ENCODE results near the gene YIF1A.
A peak's percentile ranks its signal among the peaks of the same experiment; 100 is the strongest.

Gene YIF1A

GRCh38 chr11:66293352-66293751 is 4.4 kb upstream of the YIF1A start:
- Histone ChIP-seq H3K27me3 (ENCODE audit: control insufficient read depth in 2 of 2, insufficient read depth in 2 of 2, low read length in 2 of 2) (peaks cover 17 to 22% of the 10 kb centered on the region in 2 donors), H3K9me3 (ENCODE audit: control insufficient read depth in 2 of 2, low read length in 2 of 2) (no peaks in the 10 kb centered on the region), H3K4me3 (ENCODE audit: low read length in 2 of 2) (no peak overlapping the region), H3K36me3 (ENCODE audit: control insufficient read depth in 2 of 2, insufficient read depth in 2 of 2, low read length in 2 of 2) (no peaks in the 10 kb centered on the region), H3K4me1 (ENCODE audit: control insufficient read depth in 2 of 2, insufficient read depth in 2 of 2, low read length in 2 of 2) (peaks cover 11 to 12% of the 10 kb centered on the region in 2 donors), H3K9ac (ENCODE audit: low read depth in 1 of 2, low read length in 2 of 2) (no peak overlapping the region), H3K27ac (ENCODE audit: low read depth in 2 of 2, low read length in 2 of 2) (no peak overlapping the region)

DNA sequence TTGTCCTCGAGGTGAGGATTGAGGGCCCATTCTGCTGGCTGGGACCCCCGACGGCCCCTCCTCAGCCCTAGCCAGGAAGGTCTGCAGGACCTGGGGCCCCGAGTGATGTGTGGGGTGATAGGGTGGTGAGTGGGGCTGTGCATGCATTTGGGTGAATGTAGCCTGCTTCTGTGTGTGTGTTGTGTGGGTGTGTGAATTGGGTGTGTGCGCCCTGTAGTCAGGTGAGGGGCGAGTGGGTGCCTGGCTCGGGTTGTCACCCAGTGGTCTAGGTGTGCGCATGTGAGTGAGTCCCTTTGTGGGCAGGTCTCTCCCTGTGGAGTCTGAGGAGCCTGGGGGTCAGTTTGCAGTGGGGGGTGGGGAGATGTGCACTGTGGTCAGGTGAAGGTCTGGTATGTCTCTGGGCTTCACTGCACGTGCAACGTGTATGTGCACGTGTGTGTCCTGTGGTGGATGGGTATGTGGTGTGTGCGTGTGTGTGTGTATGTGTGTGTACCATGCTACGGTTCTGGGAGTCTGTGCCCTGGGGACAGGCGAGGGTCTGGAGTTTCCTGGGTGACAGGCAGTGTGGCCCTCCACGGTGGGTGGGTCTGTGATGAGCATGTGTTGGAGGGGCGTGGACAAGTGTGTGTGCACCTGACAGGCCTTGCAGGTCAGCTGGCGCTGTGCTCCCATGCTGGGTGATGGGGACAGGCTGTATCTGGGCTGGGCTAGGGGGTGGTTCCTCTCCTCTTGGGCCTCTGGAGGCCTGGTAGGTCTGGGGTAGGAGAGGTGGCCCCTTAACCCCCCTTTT is 3.8 kb upstream of the YIF1A start:
- Histone ChIP-seq H3K4me1 (ENCODE audit: control insufficient read depth in 2 of 2, insufficient read depth in 2 of 2, low read length in 2 of 2) (peaks cover 17 to 18% of the 10 kb centered on the region in 2 donors), H3K9ac (ENCODE audit: low read depth in 1 of 2, low read length in 2 of 2) (no peak overlapping the region), H3K4me3 (ENCODE audit: low read length in 2 of 2) (no peak overlapping the region), H3K9me3 (ENCODE audit: control insufficient read depth in 2 of 2, low read length in 2 of 2) (no peaks in the 10 kb centered on the region), H3K36me3 (ENCODE audit: control insufficient read depth in 2 of 2, insufficient read depth in 2 of 2, low read length in 2 of 2) (no peaks in the 10 kb centered on the region), H3K27ac (ENCODE audit: low read depth in 2 of 2, low read length in 2 of 2) (no peak overlapping the region), H3K27me3 (ENCODE audit: control insufficient read depth in 2 of 2, insufficient read depth in 2 of 2, low read length in 2 of 2) (peaks cover 17 to 22% of the 10 kb centered on the region in 2 donors)

DNA sequence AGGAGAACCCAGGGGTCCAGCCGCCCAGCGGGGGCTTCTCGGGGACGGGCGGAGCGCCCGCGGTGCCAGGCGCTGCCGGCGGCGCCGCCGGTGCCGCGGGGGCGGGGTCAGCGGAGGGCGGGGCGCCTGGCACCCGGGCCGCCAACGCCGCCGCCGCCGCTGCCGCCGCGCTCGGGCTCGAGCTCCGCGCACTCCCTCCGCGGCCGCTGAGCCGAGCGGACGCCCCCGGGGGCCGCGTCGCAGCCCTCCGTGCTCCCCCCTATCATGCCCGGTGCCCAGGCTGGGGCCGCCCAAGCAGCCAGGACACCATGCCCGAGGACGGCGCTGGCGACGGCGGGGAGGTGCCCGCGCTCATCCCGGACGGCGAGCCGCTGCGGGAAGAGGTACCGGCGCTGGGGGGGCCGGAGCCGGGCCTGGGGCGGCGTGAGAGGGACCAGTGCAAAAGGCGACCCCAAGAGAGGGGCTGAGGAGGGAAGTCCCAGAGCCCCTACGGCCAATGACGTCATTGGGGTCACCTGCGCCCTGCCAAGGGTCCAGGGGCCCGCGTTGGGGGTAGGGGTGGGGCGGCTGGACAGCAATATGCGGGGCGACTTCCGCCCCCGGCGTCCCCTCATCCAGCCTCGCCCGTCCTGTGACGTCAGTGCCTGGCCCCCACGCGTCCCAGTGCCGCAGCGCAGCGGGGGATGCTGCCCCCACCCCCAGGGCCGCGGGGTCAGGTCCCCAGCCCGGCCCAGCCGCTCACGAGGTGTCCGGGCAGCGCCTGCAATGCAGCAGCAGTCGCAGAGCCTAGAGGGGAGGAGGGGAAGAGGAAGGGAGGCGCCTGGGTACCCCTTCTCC is 3.0 kb upstream of the YIF1A start, which contains the start of gene TMEM151A:
Gene TMEM151A, plus strand, starts transcription at position 189 of the 837 bp plus-strand sequence. Its CDS starts 120 bp downstream, at position 309.
- peaks cover 17 to 22% of the 10 kb centered on the region in 2 donors for H3K27me3 ChIP-seq (ENCODE audit: control insufficient read depth in 2 of 2, insufficient read depth in 2 of 2, low read length in 2 of 2)
- H3K4me3 ChIP-seq (ENCODE audit: low read length in 2 of 2): peak within 1 kb of the TSS in 1 of 2 donors; percentile 39
- H3K9me3 ChIP-seq (ENCODE audit: control insufficient read depth in 2 of 2, low read length in 2 of 2): no peaks in the 10 kb centered on the region
- H3K4me1 ChIP-seq (ENCODE audit: control insufficient read depth in 2 of 2, insufficient read depth in 2 of 2, low read length in 2 of 2): peaks cover 18 to 21% of the 10 kb centered on the region in 2 donors
- no peaks in the 10 kb centered on the region for H3K36me3 ChIP-seq (ENCODE audit: control insufficient read depth in 2 of 2, insufficient read depth in 2 of 2, low read length in 2 of 2)
- no peak within 1 kb of the TSS for H3K27ac ChIP-seq (ENCODE audit: low read depth in 2 of 2, low read length in 2 of 2)
- H3K9ac ChIP-seq (ENCODE audit: low read depth in 1 of 2, low read length in 2 of 2): no peak within 1 kb of the TSS

DNA sequence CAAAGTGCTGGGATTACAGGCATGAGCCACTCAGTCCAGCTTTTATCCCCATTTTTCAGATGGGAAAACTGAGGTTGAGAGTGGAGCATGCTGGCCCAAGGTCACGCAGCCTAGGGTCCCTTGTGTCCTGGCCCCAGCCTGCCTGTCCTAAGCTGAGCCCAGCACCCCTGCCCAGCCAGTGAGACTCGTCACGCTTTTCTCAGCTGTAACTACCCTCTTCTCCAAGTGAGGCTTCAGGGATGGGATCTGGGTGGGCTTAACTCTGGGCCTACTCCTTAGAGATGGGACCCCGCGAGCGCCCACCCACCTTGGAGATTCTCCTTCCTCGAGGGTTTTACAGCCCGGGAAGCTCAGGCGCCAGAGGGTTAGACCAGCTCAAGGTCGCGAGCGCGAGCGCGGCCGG is 2.4 kb upstream of the YIF1A start:
- Histone ChIP-seq H3K4me3 (ENCODE audit: low read length in 2 of 2) (peak overlapping the region in 1 of 2 donors; percentile 39), H3K4me1 (ENCODE audit: control insufficient read depth in 2 of 2, insufficient read depth in 2 of 2, low read length in 2 of 2) (peaks cover 18 to 21% of the 10 kb centered on the region in 2 donors), H3K27me3 (ENCODE audit: control insufficient read depth in 2 of 2, insufficient read depth in 2 of 2, low read length in 2 of 2) (peaks cover 17 to 22% of the 10 kb centered on the region in 2 donors), H3K27ac (ENCODE audit: low read depth in 2 of 2, low read length in 2 of 2) (no peak overlapping the region), H3K36me3 (ENCODE audit: control insufficient read depth in 2 of 2, insufficient read depth in 2 of 2, low read length in 2 of 2) (peaks cover 0 to 2% of the 10 kb centered on the region in 2 donors), H3K9ac (ENCODE audit: low read depth in 1 of 2, low read length in 2 of 2) (no peak overlapping the region), H3K9me3 (ENCODE audit: control insufficient read depth in 2 of 2, low read length in 2 of 2) (no peaks in the 10 kb centered on the region)

DNA sequence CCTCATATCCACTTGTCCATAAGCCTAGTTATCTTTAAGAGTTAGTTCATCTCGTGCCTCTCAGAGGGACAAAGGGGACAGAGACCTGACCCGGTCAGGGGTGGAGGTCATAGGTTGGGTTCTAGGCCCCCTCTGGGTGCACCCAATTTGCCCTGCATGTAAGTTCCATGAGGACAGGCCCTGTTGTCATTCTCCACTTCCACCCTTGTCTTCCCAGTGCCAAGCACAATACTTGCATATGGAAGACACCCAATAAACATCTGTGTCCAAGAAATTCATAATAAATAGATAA is 1.3 kb upstream of the YIF1A start:
- peak overlapping the region in 1 of 2 donors; percentile 91 for H3K4me3 ChIP-seq (ENCODE audit: low read length in 2 of 2)
- no peak overlapping the region for H3K27ac ChIP-seq (ENCODE audit: low read depth in 2 of 2, low read length in 2 of 2)
- peaks cover 17 to 22% of the 10 kb centered on the region in 2 donors for H3K27me3 ChIP-seq (ENCODE audit: control insufficient read depth in 2 of 2, insufficient read depth in 2 of 2, low read length in 2 of 2)
- peaks cover 2 to 5% of the 10 kb centered on the region in 2 donors for H3K36me3 ChIP-seq (ENCODE audit: control insufficient read depth in 2 of 2, insufficient read depth in 2 of 2, low read length in 2 of 2)
- no peak overlapping the region for H3K9ac ChIP-seq (ENCODE audit: low read depth in 1 of 2, low read length in 2 of 2)
- peaks cover 18 to 21% of the 10 kb centered on the region in 2 donors for H3K4me1 ChIP-seq (ENCODE audit: control insufficient read depth in 2 of 2, insufficient read depth in 2 of 2, low read length in 2 of 2)
- no peaks in the 10 kb centered on the region for H3K9me3 ChIP-seq (ENCODE audit: control insufficient read depth in 2 of 2, low read length in 2 of 2)

DNA sequence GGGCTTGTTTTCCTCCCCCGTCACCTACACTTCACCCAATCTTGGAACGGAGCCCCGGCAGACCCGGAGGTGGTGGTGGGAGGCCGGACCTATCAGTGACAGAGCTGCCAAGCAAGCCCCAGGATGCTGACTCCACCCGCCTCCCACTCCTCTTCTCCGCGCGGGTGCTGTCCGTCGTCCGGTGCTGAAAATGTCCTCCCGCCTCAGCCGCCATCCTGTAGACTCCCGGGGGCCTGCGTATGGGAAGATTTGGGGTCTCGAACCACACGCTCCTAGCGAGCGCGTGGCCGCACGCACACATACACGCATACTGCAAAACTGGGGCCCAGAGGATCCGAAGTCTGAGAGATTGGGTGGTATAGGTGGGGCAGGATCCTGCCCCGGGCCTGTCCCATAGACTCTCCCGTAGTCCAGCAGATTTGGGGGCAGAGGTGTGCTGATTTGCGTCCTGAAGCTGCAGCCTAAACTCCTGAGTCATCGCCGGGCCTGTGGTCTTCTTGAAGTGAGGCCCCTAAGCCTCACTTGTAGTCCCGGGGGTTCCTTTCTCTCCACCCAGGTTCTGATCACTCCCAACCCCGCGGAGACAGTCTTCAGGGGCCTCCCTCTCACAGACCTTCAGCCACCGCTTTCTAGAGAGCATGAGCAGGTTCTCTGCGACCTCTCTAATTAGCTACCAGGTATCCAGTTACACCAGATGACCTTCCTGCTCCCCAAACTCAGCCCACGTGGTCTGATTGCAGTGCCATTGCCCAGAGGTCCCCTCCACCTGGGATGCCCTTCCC is 796 bp upstream of the YIF1A start:
- Histone ChIP-seq H3K36me3 (ENCODE audit: control insufficient read depth in 2 of 2, insufficient read depth in 2 of 2, low read length in 2 of 2) (peaks cover 5 to 6% of the 10 kb centered on the region in 2 donors), H3K27ac (ENCODE audit: low read depth in 2 of 2, low read length in 2 of 2) (peak overlapping the region; percentile 92 to 93), H3K9ac (ENCODE audit: low read depth in 1 of 2, low read length in 2 of 2) (peak overlapping the region; percentile 84 to 85), H3K4me3 (ENCODE audit: low read length in 2 of 2) (peak overlapping the region; percentile 88 to 91), H3K9me3 (ENCODE audit: control insufficient read depth in 2 of 2, low read length in 2 of 2) (no peaks in the 10 kb centered on the region), H3K4me1 (ENCODE audit: control insufficient read depth in 2 of 2, insufficient read depth in 2 of 2, low read length in 2 of 2) (peaks cover 18 to 21% of the 10 kb centered on the region in 2 donors), H3K27me3 (ENCODE audit: control insufficient read depth in 2 of 2, insufficient read depth in 2 of 2, low read length in 2 of 2) (peaks cover 17 to 22% of the 10 kb centered on the region in 2 donors)

DNA sequence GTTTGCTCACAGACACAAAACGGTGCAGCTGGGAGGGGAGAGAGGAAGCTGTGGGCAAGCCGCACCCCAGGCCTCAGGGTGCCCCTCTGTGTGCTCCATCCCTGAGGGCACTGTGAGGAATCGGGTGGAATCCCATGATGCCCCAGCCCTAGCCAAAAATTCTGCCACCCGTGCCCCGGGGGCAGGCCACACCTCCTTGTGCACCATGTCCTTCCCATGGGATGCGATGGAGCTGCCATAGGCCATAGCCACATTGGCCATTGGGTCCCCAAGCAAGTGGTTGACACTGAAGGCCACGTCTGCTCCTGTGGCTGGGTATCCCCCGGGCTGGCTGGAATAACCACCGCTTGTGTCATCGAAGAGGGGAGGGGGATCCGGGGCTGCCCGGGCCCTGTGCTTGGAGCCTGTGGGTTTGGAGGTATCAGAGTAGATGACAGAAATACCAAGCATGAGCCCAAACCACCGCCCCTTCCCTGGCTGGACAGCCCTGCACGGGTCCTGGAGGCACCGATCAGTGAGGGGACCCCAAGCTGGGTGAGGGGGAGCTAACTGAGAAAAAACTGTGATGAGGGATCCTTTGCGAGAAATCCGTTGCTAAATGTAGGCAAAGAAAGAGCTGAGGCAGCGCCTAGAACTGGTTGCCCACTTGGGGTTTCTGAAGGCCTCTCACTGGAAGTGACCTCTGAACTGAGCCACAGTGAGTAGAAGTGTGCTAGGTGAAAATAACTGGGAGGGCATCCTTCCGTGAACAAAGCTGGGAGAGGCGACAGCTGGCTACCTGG is 863 bp downstream of the YIF1A start:
- Histone ChIP-seq H3K36me3 (ENCODE audit: control insufficient read depth in 2 of 2, insufficient read depth in 2 of 2, low read length in 2 of 2) (peaks cover 6 to 9% of the 10 kb centered on the region in 2 donors), H3K9me3 (ENCODE audit: control insufficient read depth in 2 of 2, low read length in 2 of 2) (no peaks in the 10 kb centered on the region), H3K4me3 (ENCODE audit: low read length in 2 of 2) (peak overlapping the region; percentile 88 to 94), H3K4me1 (ENCODE audit: control insufficient read depth in 2 of 2, insufficient read depth in 2 of 2, low read length in 2 of 2) (peaks cover 18 to 21% of the 10 kb centered on the region in 2 donors), H3K9ac (ENCODE audit: low read depth in 1 of 2, low read length in 2 of 2) (peak overlapping the region; percentile 93 to 94), H3K27ac (ENCODE audit: low read depth in 2 of 2, low read length in 2 of 2) (peak overlapping the region; percentile 96 to 97), H3K27me3 (ENCODE audit: control insufficient read depth in 2 of 2, insufficient read depth in 2 of 2, low read length in 2 of 2) (peaks cover 13 to 15% of the 10 kb centered on the region in 2 donors)

DNA sequence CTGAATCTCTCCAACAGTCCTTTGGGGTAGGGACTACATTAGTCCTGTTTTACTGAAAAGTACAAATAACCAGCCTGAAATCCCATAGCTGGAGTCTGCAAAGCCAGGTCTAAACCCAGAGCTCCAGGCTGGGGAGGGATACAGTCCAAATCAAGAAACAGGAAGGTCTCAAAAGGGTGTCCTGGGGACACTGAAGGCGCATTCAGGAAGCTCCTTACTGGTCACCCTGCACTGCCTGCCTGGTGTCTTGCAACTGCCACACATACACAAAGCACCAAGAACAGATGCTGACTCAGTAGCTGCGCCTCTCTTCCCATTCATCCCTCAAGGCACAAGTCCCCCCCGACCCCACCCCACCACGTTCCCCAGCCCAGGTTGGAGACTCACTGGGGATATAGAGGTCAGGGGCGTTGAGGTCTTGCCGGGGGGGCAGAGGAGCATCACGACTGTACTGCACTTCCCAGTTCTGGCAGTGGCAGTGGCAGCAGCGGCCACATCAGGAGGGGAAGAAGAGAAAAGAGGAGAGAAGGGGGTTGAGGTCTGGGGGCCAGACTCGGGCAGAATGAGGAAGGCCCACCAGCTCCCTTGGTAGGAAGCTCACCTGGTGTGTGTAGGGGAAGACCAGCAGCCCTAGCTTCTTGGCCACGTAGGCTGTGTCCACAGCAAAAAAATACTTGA is 1.6 kb downstream of the YIF1A start:
- no peak overlapping the region for H3K27ac ChIP-seq (ENCODE audit: low read depth in 2 of 2, low read length in 2 of 2)
- peak overlapping the region in 1 of 2 donors; percentile 94 for H3K4me3 ChIP-seq (ENCODE audit: low read length in 2 of 2)
- H3K9me3 ChIP-seq (ENCODE audit: control insufficient read depth in 2 of 2, low read length in 2 of 2): no peaks in the 10 kb centered on the region
- peaks cover 22 to 25% of the 10 kb centered on the region in 2 donors for H3K4me1 ChIP-seq (ENCODE audit: control insufficient read depth in 2 of 2, insufficient read depth in 2 of 2, low read length in 2 of 2)
- H3K36me3 ChIP-seq (ENCODE audit: control insufficient read depth in 2 of 2, insufficient read depth in 2 of 2, low read length in 2 of 2): peaks cover 6 to 9% of the 10 kb centered on the region in 2 donors
- H3K27me3 ChIP-seq (ENCODE audit: control insufficient read depth in 2 of 2, insufficient read depth in 2 of 2, low read length in 2 of 2): peaks cover 6 to 8% of the 10 kb centered on the region in 2 donors
- H3K9ac ChIP-seq (ENCODE audit: low read depth in 1 of 2, low read length in 2 of 2): peak overlapping the region in 1 of 2 donors; percentile 94

GRCh38 chr11:66286699-66287098 is 2.2 kb downstream of the YIF1A start:
- Histone ChIP-seq H3K9me3 (ENCODE audit: control insufficient read depth in 2 of 2, low read length in 2 of 2) (no peaks in the 10 kb centered on the region), H3K36me3 (ENCODE audit: control insufficient read depth in 2 of 2, insufficient read depth in 2 of 2, low read length in 2 of 2) (peaks cover 6 to 9% of the 10 kb centered on the region in 2 donors), H3K27ac (ENCODE audit: low read depth in 2 of 2, low read length in 2 of 2) (no peak overlapping the region), H3K4me1 (ENCODE audit: control insufficient read depth in 2 of 2, insufficient read depth in 2 of 2, low read length in 2 of 2) (peaks cover 25 to 26% of the 10 kb centered on the region in 2 donors), H3K27me3 (ENCODE audit: control insufficient read depth in 2 of 2, insufficient read depth in 2 of 2, low read length in 2 of 2) (peaks cover 5 to 6% of the 10 kb centered on the region in 2 donors), H3K9ac (ENCODE audit: low read depth in 1 of 2, low read length in 2 of 2) (no peak overlapping the region), H3K4me3 (ENCODE audit: low read length in 2 of 2) (no peak overlapping the region)
